ENCODE measurements around the gene CNNM1. TPM values are rescaled to one million over a fixed set of nuclear protein-coding genes. Genes with fewer than 3 reads are reported as not detected.

The CNNM1 gene
- total RNA-seq, 2 experiments from 2014 or later, result 1.4 to 1.5 TPM

DNA sequence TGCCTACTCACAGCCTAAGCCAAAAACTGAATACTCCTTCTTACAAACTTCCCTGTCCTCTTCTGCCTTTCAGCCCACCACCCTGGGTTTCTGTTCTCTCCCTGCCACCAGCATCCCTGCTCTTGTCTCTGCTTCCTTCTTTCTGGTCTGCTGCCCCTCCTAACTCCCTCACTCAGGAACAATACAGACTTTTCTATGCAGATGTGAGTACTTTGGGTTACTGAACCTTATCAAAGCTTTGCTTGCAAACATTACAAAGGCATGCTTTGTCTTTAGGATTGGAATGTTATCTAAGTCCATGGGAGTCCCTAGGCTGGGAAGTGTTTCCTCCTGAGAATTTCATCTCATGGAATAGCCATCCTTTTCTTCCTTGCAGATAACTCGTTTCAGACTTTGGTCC is 28.9 kb downstream of the CNNM1 start:
- no peak overlapping the region for H3K4me3 Mint-ChIP-seq
- ChIA-PET CTCF (interaction anchor here (0.6 kb wide), 1 partner anchor 164 kb away, joined by 5 read pairs; no protein-coding TSS in a partner anchor), POLR2A (no interaction called here)
- H3K27ac Mint-ChIP-seq, result no peak overlapping the region
- no peak for ATAC-seq
- peaks cover 10% of the 10 kb centered on the region for H3K27me3 Mint-ChIP-seq
- H3K4me1 Mint-ChIP-seq, result no peaks in the 10 kb centered on the region
- intact Hi-C loops (cut with DNase I, micrococcal nuclease), result no loop called here
- no peaks in the 10 kb centered on the region for H3K36me3 Mint-ChIP-seq (ENCODE audit: low read depth)
- DNase-seq, result no peak
- no peaks in the 10 kb centered on the region for H3K9me3 Mint-ChIP-seq (ENCODE audit: low read depth)

GRCh38 chr10:99360934-99361333 is 31.8 kb downstream of the CNNM1 start:
- H3K27me3 Mint-ChIP-seq, result peaks cover under 1% of the 10 kb centered on the region
- H3K4me1 Mint-ChIP-seq, result no peaks in the 10 kb centered on the region
- H3K36me3 Mint-ChIP-seq (ENCODE audit: low read depth), result no peaks in the 10 kb centered on the region
- H3K4me3 Mint-ChIP-seq, result no peak overlapping the region
- intact Hi-C loops (cut with DNase I, micrococcal nuclease), result no loop called here
- no peak for ATAC-seq
- POLR2A ChIA-PET, result no interaction called here
- CTCF ChIA-PET, result interaction anchor here (0.9 to 1.2 kb wide), 2 partner anchors 15 to 48 kb away, joined by 3 to 4 read pairs; no protein-coding TSS in a partner anchor
- H3K27ac Mint-ChIP-seq, result no peak overlapping the region
- H3K9me3 Mint-ChIP-seq (ENCODE audit: low read depth), result no peaks in the 10 kb centered on the region
- DNase-seq, result no peak

DNA sequence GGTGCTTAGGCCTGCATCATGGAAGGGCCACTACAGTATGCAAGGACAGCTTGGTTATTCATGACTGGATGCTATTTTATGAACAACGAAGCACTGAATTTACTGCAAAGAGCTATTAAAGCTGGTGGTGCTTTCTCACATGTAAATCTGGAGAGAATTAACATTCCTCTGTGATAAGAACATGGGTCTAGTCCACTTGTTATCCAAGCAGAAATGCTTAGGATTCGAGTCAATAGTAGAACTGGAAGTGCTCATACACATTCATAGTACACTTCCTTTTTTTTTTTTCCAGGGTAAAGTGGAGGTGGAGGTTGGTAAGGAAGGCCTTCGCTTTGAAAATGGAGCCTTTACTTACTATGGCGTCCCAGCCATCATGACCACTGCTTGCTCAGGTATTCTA is 35.0 kb downstream of the CNNM1 start:
- Mint-ChIP-seq H3K4me1 (no peaks in the 10 kb centered on the region), H3K27me3 (peaks cover 4% of the 10 kb centered on the region), H3K9me3 (ENCODE audit: low read depth) (no peaks in the 10 kb centered on the region), H3K4me3 (no peak overlapping the region), H3K27ac (no peak overlapping the region), H3K36me3 (ENCODE audit: low read depth) (no peaks in the 10 kb centered on the region)
- CTCF ChIA-PET, result interaction anchor here (0.6 to 1.2 kb wide), 2 partner anchors 71 to 212 kb away, joined by 3 to 4 read pairs; no protein-coding TSS in a partner anchor
- DNase-seq (no peak), ATAC-seq (no peak)
- POLR2A ChIA-PET, result no interaction called here
- intact Hi-C loops (cut with DNase I, micrococcal nuclease), result no loop called here

DNA sequence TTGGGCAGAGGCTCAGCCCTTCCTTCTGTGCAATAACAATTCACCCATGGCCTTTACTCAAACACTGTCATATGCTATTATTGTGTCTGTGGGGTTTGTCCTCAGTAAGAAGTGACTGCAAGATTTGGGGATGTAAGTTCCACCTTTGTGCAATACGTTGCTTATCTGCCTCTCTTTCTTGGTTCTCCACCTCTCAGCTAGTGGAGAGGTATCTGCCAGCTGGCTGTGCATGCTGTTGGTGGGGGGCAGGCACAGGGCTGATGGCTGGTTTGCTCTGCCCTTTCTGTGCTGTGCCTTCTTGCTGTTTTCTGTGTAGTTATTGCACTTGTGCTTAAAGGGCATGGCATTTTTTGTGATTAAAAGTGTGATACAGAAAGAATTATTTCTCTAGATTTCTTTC is 36.2 kb downstream of the CNNM1 start:
- Mint-ChIP-seq H3K27me3 (peaks cover 11% of the 10 kb centered on the region), H3K4me3 (no peak overlapping the region), H3K36me3 (ENCODE audit: low read depth) (no peaks in the 10 kb centered on the region), H3K27ac (no peak overlapping the region), H3K9me3 (ENCODE audit: low read depth) (no peaks in the 10 kb centered on the region), H3K4me1 (no peaks in the 10 kb centered on the region)
- POLR2A ChIA-PET, result no interaction called here
- CTCF ChIA-PET, result no interaction called here
- intact Hi-C loops (cut with DNase I, micrococcal nuclease), result no loop called here
- DNase-seq, result no peak
- no peak for ATAC-seq

GRCh38 chr10:99365736-99366135 is 36.6 kb downstream of the CNNM1 start:
- Mint-ChIP-seq H3K27me3 (peaks cover 15% of the 10 kb centered on the region), H3K4me3 (no peak overlapping the region), H3K9me3 (ENCODE audit: low read depth) (no peaks in the 10 kb centered on the region), H3K27ac (no peak overlapping the region), H3K4me1 (peaks cover 1% of the 10 kb centered on the region), H3K36me3 (ENCODE audit: low read depth) (no peaks in the 10 kb centered on the region)
- DNase-seq (no peak), ATAC-seq (no peak)
- POLR2A ChIA-PET, result no interaction called here
- CTCF ChIA-PET, result no interaction called here
- intact Hi-C loops (cut with DNase I, micrococcal nuclease), result no loop called here

GRCh38 chr10:99366666-99367065 is 37.5 kb downstream of the CNNM1 start:
- intact Hi-C loops (cut with DNase I, micrococcal nuclease), result no loop called here
- peaks cover 7% of the 10 kb centered on the region for H3K4me1 Mint-ChIP-seq
- H3K27me3 Mint-ChIP-seq, result peaks cover 19% of the 10 kb centered on the region
- DNase-seq, result no peak
- no peak overlapping the region for H3K4me3 Mint-ChIP-seq
- ATAC-seq, result no peak
- CTCF ChIA-PET, result interaction anchor here (0.7 kb wide), 1 partner anchor 28 kb away, joined by 3 read pairs; no protein-coding TSS in a partner anchor
- H3K27ac Mint-ChIP-seq, result no peak overlapping the region
- H3K9me3 Mint-ChIP-seq (ENCODE audit: low read depth), result no peaks in the 10 kb centered on the region
- H3K36me3 Mint-ChIP-seq (ENCODE audit: low read depth), result no peaks in the 10 kb centered on the region
- POLR2A ChIA-PET, result no interaction called here

GRCh38 chr10:99368646-99369045 is 39.5 kb downstream of the CNNM1 start:
- intact Hi-C loops (cut with DNase I, micrococcal nuclease), result no loop called here
- Mint-ChIP-seq H3K27ac (no peak overlapping the region), H3K27me3 (peaks cover 33% of the 10 kb centered on the region), H3K36me3 (ENCODE audit: low read depth) (no peaks in the 10 kb centered on the region), H3K9me3 (ENCODE audit: low read depth) (no peaks in the 10 kb centered on the region), H3K4me1 (peaks cover 7% of the 10 kb centered on the region), H3K4me3 (no peak overlapping the region)
- POLR2A ChIA-PET, result no interaction called here
- no peak for ATAC-seq
- no peak for DNase-seq
- CTCF ChIA-PET, result interaction anchor here (0.7 kb wide), 1 partner anchor 44 kb away, joined by 3 read pairs; no protein-coding TSS in a partner anchor

- H3K9me3 Mint-ChIP-seq (ENCODE audit: low read depth), result no peaks in the 10 kb centered on the region
- H3K36me3 Mint-ChIP-seq (ENCODE audit: low read depth), result no peaks in the 10 kb centered on the region
- DNase-seq (no peak), ATAC-seq (no peak)
- H3K4me3 Mint-ChIP-seq, result no peak overlapping the region
- H3K4me1 Mint-ChIP-seq, result peaks cover 7% of the 10 kb centered on the region
- ChIA-PET CTCF (interaction anchor here (0.7 kb wide), 1 partner anchor 43 kb away, joined by 3 read pairs; no protein-coding TSS in a partner anchor), POLR2A (no interaction called here)
- H3K27ac Mint-ChIP-seq, result no peak overlapping the region
- intact Hi-C loops (cut with DNase I, micrococcal nuclease), result no loop called here
- H3K27me3 Mint-ChIP-seq, result peaks cover 37% of the 10 kb centered on the region
Observed at GRCh38 chr10:99369126-99369525, 40.0 kb downstream of the CNNM1 start.

- H3K36me3 Mint-ChIP-seq (ENCODE audit: low read depth), result no peaks in the 10 kb centered on the region
- peaks cover 7% of the 10 kb centered on the region for H3K4me1 Mint-ChIP-seq
- ChIA-PET POLR2A (no interaction called here), CTCF (no interaction called here)
- no peaks in the 10 kb centered on the region for H3K9me3 Mint-ChIP-seq (ENCODE audit: low read depth)
- DNase-seq (no peak), ATAC-seq (no peak)
- H3K4me3 Mint-ChIP-seq, result no peak overlapping the region
- no peak overlapping the region for H3K27ac Mint-ChIP-seq
- peaks cover 38% of the 10 kb centered on the region for H3K27me3 Mint-ChIP-seq
- intact Hi-C loops (cut with DNase I, micrococcal nuclease), result no loop called here
Observed at GRCh38 chr10:99369551-99369950, 40.4 kb downstream of the CNNM1 start.

DNA sequence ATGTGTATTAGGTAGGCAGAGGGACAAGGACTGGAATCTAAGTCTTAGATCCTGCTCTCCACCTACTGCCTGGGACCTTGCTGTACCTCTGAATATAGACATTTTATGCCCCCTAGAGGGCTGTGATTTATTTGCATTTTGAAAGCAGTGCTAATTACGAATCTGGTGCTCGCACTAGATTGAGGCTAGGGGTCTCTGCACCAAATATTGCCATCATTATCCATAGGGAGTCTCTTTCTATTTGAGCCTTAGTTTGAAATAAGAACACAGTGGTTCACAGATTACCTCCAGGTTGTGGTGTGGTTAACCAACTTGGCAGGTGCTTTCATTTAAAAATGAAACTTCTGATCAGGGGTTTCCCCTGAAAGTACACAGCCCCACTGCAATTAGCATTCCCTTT is 41.8 kb downstream of the CNNM1 start:
- Mint-ChIP-seq H3K27ac (no peak overlapping the region), H3K36me3 (ENCODE audit: low read depth) (no peaks in the 10 kb centered on the region), H3K4me1 (peaks cover 7% of the 10 kb centered on the region), H3K4me3 (no peak overlapping the region), H3K27me3 (peaks cover 43% of the 10 kb centered on the region), H3K9me3 (ENCODE audit: low read depth) (no peaks in the 10 kb centered on the region)
- ChIA-PET CTCF (no interaction called here), POLR2A (no interaction called here)
- intact Hi-C loops (cut with DNase I, micrococcal nuclease), result no loop called here
- DNase-seq (peak; percentile 30), ATAC-seq (peak; percentile 49)

GRCh38 chr10:99372546-99373271 is 43.6 kb downstream of the CNNM1 start:
- Mint-ChIP-seq H3K27me3 (peaks cover 41% of the 10 kb centered on the region), H3K36me3 (ENCODE audit: low read depth) (no peaks in the 10 kb centered on the region), H3K4me3 (no peak overlapping the region), H3K9me3 (ENCODE audit: low read depth) (no peaks in the 10 kb centered on the region), H3K27ac (no peak overlapping the region), H3K4me1 (peaks cover 7% of the 10 kb centered on the region)
- no peak for DNase-seq
- intact Hi-C loops (cut with DNase I, micrococcal nuclease), result no loop called here
- ChIA-PET POLR2A (no interaction called here), CTCF (no interaction called here)
- ATAC-seq, result no peak

- Mint-ChIP-seq H3K27ac (no peak overlapping the region), H3K36me3 (ENCODE audit: low read depth) (no peaks in the 10 kb centered on the region), H3K4me1 (peaks cover 7% of the 10 kb centered on the region), H3K27me3 (peaks cover 38% of the 10 kb centered on the region), H3K9me3 (ENCODE audit: low read depth) (no peaks in the 10 kb centered on the region), H3K4me3 (no peak overlapping the region)
- ChIA-PET CTCF (no interaction called here), POLR2A (no interaction called here)
- DNase-seq (no peak), ATAC-seq (no peak)
- intact Hi-C loops (cut with DNase I, micrococcal nuclease), result no loop called here
Observed at GRCh38 chr10:99374526-99374925, 45.4 kb downstream of the CNNM1 start.
